GM18505 (cell line): ENCODE data around the gene OR6M1.

ENCODE experiments used
- ATAC-seq: cut with Tn5 transposase; IDR thresholded peaks from one replicate; pipeline ENCODE4 v1.9.1; 2021; ENCODE audit not compliant: unreplicated experiment
- POLR2A ChIP-seq: IDR thresholded peaks from 4 replicates; pipeline ENCODE4 v1.6.1; 2011; ENCODE audit warnings: borderline replicate concordance; ENCODE audit not compliant: insufficient read depth, insufficient read length; ENCODE audit errors: extremely low read depth

Gene OR6M1

DNA sequence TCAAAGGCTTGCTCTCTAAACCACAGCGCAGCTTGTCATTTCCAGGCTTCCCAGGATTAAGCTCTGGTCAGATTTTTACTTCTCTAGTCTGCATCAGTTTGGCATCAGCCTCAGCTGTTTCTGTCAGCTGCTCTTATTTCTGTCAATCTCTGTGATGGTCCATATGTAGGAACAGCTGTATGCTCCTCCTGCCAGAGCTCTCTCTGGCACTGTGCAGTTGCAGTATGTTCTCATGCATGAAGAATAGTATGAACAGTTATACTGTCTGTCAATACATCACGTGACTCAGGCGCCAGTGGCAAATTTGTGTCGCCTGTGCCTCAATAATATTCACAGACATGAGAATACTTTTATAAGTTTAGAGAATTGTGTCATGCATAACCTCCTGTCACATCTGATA, 6.7 kb downstream of the OR6M1 start:
- no peak for ATAC-seq
- no peak for TF ChIP-seq POLR2A

DNA sequence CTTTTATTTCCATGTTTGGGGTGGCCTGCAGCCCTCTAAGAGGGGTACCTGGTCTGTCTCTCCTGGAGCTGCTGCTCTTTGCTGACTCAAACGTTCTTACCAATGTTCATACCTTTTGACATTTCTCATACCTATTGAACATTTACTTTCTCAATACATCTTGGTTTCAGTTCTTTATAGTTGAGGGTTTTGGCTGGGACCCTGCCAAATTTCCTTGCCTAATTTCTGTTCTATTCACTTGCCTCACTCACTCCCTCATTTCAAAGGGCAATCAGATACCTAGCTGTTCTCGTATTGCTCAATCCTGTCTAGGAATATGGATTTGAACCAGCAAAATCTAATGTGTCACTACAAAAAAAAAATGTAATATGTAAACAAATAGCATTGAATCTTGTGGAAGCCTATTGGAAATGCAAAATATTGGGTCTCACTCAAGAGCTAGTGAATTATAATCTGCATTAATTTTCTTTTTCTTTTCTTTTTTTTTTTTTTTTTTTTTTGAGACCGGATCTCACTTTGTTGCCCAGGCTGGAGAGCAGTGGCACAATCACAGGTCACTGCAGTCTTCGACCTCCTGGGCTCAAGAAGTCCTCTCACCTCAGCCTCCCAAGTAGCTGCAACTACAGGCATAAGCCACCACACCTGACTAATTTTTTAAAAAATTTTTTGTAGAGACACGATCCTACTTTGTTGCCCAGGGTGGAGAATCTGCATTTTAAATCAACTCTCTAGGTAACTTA, 7.5 kb downstream of the OR6M1 start:
- TF ChIP-seq POLR2A: no peak
- ATAC-seq: no peak

DNA sequence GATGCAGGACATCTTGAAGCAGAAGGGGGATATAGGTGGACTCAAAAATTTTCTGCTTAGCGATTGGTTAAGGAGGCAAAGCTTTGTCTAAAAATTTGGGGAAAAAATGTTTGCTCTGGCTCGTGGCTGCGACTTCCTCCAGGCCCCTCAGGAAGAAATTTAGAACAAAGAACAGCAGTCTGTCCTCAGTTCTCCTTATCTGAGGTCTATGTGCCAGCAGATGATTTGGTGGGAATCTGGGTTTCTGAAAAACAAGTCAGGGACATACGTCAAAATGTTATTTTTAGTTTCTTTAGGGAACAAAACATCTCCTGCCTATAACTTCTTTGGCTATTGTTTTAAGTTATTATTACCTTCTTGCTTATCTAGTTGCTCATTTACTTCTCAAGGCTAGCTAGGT, 8.1 kb downstream of the OR6M1 start:
- ATAC-seq: no peak
- TF ChIP-seq POLR2A: no peak

GRCh38 chr11:123797541-123797940, 8.6 kb downstream of the OR6M1 start:
- no peak for TF ChIP-seq POLR2A
- no peak for ATAC-seq

- ATAC-seq: no peak
- no peak for TF ChIP-seq POLR2A
These were observed 9.0 kb downstream of the OR6M1 start for GRCh38 chr11:123797114-123797513.

DNA sequence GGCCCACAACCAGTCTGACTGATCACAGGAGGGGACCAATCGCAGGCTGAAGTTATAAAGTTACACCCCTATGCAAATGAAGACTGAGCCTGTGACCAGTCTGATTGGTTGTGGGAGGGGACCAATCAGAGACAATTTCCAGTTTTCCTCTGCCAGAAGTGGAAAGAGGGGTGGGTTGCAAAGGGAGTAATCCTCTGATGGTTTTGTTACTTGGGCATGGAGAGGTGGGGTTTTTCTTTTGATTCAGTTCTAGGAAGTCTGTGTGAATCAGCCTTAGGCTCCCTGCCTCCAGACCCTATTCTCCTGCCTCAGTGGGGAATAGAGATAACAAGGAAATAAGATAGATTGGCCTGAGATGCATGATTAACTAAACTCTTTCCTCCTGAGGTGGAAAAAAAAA, 9.9 kb downstream of the OR6M1 start:
- no peak for ATAC-seq

DNA sequence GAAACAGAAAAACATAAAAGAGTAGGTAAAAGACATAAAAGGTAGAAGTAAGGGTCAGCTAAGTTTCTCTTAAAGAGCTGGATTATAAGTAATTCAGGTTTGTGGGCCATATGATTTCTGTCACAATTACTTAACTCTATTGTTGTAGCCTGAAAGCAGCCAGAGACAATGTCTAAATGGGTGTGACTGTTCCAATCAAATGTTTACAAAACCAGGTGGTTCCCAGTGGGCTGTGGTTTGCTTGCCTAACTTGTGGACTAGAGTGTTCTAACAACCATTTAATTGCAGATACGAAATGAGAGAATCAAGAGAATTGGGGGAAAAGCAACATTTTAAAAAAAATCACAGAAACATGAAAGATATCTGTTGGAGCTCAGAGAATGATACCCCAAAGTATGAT, 22.6 kb downstream of the OR6M1 start:
- TF ChIP-seq POLR2A: no peak
- ATAC-seq: no peak

More for the DNA sequence above, 9.9 kb downstream of the OR6M1 start:
- no peak for TF ChIP-seq POLR2A

DNA sequence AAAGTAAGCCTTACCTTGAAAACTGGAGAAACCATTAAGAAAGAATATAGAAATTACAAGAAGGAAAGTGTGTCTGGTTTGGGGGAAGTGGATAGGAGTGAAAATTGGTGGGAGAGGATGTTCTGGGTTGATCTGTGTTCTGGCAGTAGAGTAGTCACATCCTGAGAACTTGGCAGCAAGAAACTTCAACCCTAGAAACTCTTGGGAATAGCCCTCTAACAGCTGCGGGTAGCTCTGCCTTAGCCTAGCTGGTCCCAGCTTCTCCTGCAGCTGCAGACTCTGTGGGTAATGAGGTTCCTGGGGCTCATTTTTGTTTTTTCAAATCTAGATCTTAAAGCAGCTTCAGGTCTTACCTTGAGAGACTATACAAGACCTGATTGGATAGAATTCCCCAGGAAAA, 27.6 kb downstream of the OR6M1 start:
- ATAC-seq: no peak
- TF ChIP-seq POLR2A: no peak

DNA sequence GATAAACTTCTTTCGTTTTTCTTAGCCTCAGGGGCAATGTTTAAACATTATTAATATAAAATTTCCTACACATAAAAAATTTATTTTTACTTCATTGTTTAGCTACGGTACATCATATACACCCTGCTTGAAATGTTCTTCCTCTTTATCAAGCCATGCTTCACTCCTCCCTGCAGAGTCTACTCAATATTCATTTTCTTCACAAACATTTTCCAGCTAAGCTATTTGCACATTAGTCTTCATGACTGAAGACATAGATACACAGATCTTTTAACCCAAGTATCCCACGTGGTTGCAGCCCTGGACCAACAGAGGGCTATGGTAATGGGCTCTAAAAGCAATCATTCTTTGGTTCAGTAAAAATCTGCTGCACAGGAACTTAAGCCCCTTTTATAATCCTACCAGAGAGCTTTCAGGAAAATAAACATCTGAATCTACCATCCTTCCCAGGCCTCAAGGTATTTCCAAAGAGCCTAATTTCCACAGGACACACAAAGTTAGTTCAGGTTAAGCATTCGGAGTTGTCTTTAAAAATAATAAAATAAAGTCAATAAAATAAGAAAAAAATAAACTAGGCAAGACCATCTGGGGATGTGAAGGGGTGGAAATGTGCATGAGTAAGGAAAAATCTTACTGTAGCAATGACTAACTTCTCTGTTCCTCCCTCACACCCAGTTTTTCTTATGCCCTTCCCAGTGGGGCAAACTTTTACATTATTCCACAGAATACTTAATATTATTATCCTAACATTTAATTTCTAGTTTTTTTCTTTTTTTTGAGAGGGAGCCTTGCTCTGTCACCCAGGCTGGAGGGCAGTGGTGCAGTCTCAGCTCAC, 30.2 kb downstream of the OR6M1 start:
- ATAC-seq: no peak
- TF ChIP-seq POLR2A: no peak

DNA sequence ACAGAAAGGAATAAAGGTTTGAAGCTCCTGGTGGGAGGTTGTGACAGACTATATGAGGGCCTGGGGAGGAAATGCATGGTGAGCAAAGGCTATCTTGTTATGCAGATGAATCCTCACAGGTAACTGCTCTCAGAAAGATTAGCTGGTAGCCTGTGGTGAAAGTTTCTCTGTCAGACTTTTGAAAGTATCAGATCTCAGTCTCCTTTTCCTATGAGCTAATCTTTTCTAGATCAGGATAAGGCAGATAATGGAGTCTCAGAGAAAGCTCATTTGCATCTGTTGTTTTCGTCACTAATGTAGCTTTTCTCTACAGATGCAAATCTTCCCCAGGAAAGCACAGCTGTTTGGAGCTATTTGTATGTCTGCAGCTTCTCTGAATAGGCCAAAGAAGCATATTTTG, 30.9 kb downstream of the OR6M1 start:
- no peak for TF ChIP-seq POLR2A
- ATAC-seq: no peak

DNA sequence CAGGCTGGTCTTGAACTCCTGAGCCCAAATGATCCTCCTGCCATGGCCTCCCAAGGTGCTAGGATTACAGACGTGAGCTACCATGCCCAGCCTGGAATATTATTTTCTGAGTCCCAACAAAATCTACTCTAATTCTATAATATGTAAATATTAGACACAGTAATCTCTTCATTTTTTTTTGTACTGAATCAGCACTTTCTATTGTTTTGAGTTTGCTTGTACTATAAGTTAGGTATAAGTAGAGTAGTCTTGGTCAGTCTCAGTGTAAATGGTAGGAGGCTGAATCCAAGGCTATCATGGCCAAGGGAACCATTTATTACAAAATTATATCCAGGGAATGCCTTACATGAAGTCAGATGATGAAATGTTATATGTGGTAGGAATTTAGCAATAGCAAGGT, 32.2 kb downstream of the OR6M1 start:
- no peak for TF ChIP-seq POLR2A
- no peak for ATAC-seq

- no peak for ATAC-seq
- no peak for TF ChIP-seq POLR2A
These were observed 33.1 kb downstream of the OR6M1 start for GRCh38 chr11:123773026-123773425.

- TF ChIP-seq POLR2A: no peak
- no peak for ATAC-seq
These were observed 34.5 kb downstream of the OR6M1 start for GRCh38 chr11:123771664-123772063.

- no peak for TF ChIP-seq POLR2A
- ATAC-seq: no peak
These were observed 35.4 kb downstream of the OR6M1 start for GRCh38 chr11:123770712-123771111.

GRCh38 chr11:123765601-123766000, 40.5 kb downstream of the OR6M1 start:
- no peak for TF ChIP-seq POLR2A
- ATAC-seq: no peak

GRCh38 chr11:123762422-123762821, 43.7 kb downstream of the OR6M1 start:
- TF ChIP-seq POLR2A: no peak
- ATAC-seq: no peak
